Ovary (tissue), 3 donors: ENCODE measurements around the gene TULP4.

Experiments
- CTCF ChIP-seq, 3 donors: fragments of 450-650 bp in 2 of 3; fragments of 200-600 bp in 1 of 3; IDR thresholded peaks; one replicate each; pipeline versions ENCODE4 v1.5.1 to v1.8.0; 2016 to 2022; ENCODE audit warnings: antibody characterized with exemption in 3 of 3, mild to moderate bottlenecking in 1 of 3
- EP300 ChIP-seq: sonication (generic); formaldehyde crosslinking; IDR thresholded peaks from one replicate; pipeline ENCODE4 v1.6.1; 2017; ENCODE audit warnings: antibody characterized with exemption
- donor health status: DM: no; HTN: no; CAD: no.

DNA sequence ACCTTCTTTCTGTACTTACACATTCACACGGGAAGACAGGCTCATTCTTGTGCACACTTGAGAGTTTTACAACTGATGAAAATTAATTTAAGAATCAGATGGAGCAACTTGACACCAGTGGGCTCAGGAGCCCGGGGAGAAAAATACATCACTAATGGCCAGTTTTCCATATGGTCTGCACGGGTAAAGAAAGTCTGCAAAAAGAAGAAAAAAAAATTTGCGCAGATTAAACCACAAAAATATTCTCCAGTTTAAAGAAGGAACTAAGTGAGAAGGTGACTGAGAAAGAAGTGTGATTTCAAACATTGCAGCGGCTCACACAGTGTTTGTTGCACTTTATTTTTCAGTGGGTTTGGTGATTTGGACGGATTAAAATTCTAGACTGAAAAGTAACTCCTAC, at the start of gene TULP4:
- TF ChIP-seq CTCF (IDR thresholded peaks at IDR 0.05) (no peak), EP300 (no peak)
